SU-DHL-6 (cell line): ENCODE results near the gene EXOC4.

Source experiments
- H2AFZ ChIP-seq: fragments of 200-600 bp; sonication (generic); 2 replicates; pipeline ENCODE4 v1.6.1; 2014; ENCODE audit warnings: low read depth, mild to moderate bottlenecking, moderate library complexity, mixed read lengths, antibody characterized with exemption, low read length; ENCODE audit not compliant: severe bottlenecking
- H3F3A ChIP-seq: fragments of 200-600 bp; shearing (Covaris generic); 2 replicates; pipeline ENCODE4 v1.6.0; 2016; ENCODE audit warnings: antibody characterized with exemption, mild to moderate bottlenecking; ENCODE audit not compliant: insufficient read depth
- H3K27ac ChIP-seq: fragments of 200-600 bp; sonication (generic); 2 replicates; pipeline ENCODE4 v1.5.1; 2016; ENCODE audit warnings: low read depth, mild to moderate bottlenecking, low read length, moderate library complexity, mixed read lengths
- H3K27me3 ChIP-seq: fragments of 200-600 bp; sonication (generic), shearing (Covaris generic); 2 replicates; pipeline ENCODE4 v1.6.0; 2014; ENCODE audit warnings: mild to moderate bottlenecking, low read length
- H3K36me3 ChIP-seq: fragments of 200-600 bp; sonication (generic); 2 replicates; pipeline ENCODE4 v1.6.1; 2014; ENCODE audit warnings: mild to moderate bottlenecking, low read length, mixed read lengths
- H3K4me2 ChIP-seq: fragments of 300-600, 200-600 bp; shearing (Covaris generic), sonication (generic); 2 replicates; pipeline ENCODE4 v1.6.0; 2014; ENCODE audit warnings: low read length, low read depth, mild to moderate bottlenecking; ENCODE audit not compliant: poor library complexity, severe bottlenecking
- H3K4me3 ChIP-seq: fragments of 200-600 bp; sonication (generic); 2 replicates; pipeline ENCODE4 v1.5.1; 2014; ENCODE audit warnings: antibody characterized with exemption, low read length, mild to moderate bottlenecking, mixed read lengths; ENCODE audit not compliant: insufficient read depth, poor library complexity, severe bottlenecking
- H3K79me2 ChIP-seq: fragments of 200-600 bp; sonication (generic); 2 replicates; pipeline ENCODE4 v1.6.1; 2014; ENCODE audit warnings: mild to moderate bottlenecking, low read length, moderate library complexity; ENCODE audit not compliant: insufficient read depth
- H3K9ac ChIP-seq: fragments of 200-600 bp; sonication (generic); 2 replicates; pipeline ENCODE4 v1.7.0; 2014; ENCODE audit warnings: mild to moderate bottlenecking, low read length
- H3K9me2 ChIP-seq: fragments of 200-600 bp; sonication (generic); replicated peaks from 2 replicates; pipeline ENCODE4 v1.6.1; 2014; ENCODE audit warnings: low read length; ENCODE audit not compliant: insufficient read depth
- H3K9me3 ChIP-seq: fragments of 200-600 bp; sonication (generic); 2 replicates; pipeline ENCODE4 v1.6.1; 2014; ENCODE audit warnings: low read length, mixed read lengths; ENCODE audit not compliant: insufficient read depth
- H4K20me1 ChIP-seq: fragments of 200-600 bp; sonication (generic); 2 replicates; pipeline ENCODE4 v1.6.1; 2014; ENCODE audit warnings: low read depth, mild to moderate bottlenecking, antibody characterized with exemption, low read length, moderate library complexity, mixed read lengths
- EZH2phosphoT487 ChIP-seq: fragments of 200-600 bp; sonication (generic), shearing (Covaris generic); conservative IDR thresholded peaks from 2 replicates; pipeline ENCODE4 v1.6.1; 2018; ENCODE audit warnings: mild to moderate bottlenecking, antibody characterized with exemption, low read length, moderate library complexity, mixed read lengths
- TF ChIP-seq, protein P1 (sequence below): fragments of 200-600 bp; sonication (generic); IDR thresholded peaks from one replicate; pipeline ENCODE4 v1.5.1; 2017; ENCODE audit warnings: antibody characterized with exemption, mild to moderate bottlenecking, low read length, moderate library complexity; ENCODE audit not compliant: insufficient read depth, poor library complexity, severe bottlenecking

EXOC4 gene

DNA sequence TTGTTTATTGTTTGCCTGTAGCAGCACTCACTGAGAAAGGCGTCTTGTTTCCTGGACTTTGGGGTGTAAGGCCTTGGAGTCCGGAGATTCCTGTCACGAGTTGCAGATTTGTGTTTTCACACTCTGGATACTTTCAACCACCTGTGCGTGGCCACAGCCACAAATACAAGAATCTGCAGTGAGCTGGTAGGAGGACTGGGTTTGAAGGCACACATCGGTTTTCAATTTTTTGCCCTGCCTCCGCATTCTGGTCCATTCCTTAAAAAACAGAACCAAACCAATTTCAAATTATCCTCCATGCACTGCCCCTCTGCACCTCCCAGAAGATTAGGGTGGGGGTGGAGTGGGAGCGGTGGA lies 619 bp downstream of the EXOC4 start:
- TF ChIP-seq, protein P1, sequence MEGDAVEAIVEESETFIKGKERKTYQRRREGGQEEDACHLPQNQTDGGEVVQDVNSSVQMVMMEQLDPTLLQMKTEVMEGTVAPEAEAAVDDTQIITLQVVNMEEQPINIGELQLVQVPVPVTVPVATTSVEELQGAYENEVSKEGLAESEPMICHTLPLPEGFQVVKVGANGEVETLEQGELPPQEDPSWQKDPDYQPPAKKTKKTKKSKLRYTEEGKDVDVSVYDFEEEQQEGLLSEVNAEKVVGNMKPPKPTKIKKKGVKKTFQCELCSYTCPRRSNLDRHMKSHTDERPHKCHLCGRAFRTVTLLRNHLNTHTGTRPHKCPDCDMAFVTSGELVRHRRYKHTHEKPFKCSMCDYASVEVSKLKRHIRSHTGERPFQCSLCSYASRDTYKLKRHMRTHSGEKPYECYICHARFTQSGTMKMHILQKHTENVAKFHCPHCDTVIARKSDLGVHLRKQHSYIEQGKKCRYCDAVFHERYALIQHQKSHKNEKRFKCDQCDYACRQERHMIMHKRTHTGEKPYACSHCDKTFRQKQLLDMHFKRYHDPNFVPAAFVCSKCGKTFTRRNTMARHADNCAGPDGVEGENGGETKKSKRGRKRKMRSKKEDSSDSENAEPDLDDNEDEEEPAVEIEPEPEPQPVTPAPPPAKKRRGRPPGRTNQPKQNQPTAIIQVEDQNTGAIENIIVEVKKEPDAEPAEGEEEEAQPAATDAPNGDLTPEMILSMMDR = no peak
- TF ChIP-seq EZH2phosphoT487 = no peak

DNA sequence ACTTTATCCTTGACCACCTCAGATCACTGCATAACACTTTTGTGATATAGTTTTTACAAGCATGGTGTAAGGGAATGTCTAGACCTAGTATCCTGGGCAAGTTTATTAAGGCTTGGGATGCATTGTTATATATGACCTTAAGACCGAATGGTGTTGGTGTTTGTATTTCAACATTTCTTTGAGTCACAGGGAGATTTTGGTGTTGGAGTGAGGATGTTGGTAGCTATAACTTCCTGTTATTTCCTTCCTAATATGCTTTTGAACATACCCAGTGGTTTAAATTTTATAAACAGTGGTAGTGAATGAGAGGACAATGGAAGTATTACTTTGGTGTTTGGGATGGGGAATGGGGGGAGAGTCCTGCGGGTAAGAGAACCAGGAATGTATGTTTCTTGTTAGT lies 2.6 kb downstream of the EXOC4 start:
- Histone ChIP-seq H4K20me1 (no peaks in the 10 kb centered on the region), H3K4me3 (no peak overlapping the region), H3K9me3 (no peaks in the 10 kb centered on the region), H3K9me2 (no peaks in the 10 kb centered on the region), H3F3A (peaks cover 9% of the 10 kb centered on the region), H3K27me3 (no peaks in the 10 kb centered on the region), H3K9ac (no peak overlapping the region), H2AFZ (no peak overlapping the region), H3K4me2 (no peak overlapping the region), H3K79me2 (peaks cover 45% of the 10 kb centered on the region), H3K27ac (no peak overlapping the region), H3K36me3 (no peaks in the 10 kb centered on the region)
- TF ChIP-seq, protein P1 = no peak
- TF ChIP-seq EZH2phosphoT487 = no peak

More for the DNA sequence above, 619 bp downstream of the EXOC4 start:
- Histone ChIP-seq H3K4me3 (peak overlapping the region; percentile 98), H3K27me3 (no peaks in the 10 kb centered on the region), H3K9me2 (no peaks in the 10 kb centered on the region), H3K9me3 (no peaks in the 10 kb centered on the region), H3F3A (peaks cover 9% of the 10 kb centered on the region), H2AFZ (peak overlapping the region; percentile 96), H3K79me2 (peaks cover 36% of the 10 kb centered on the region), H3K9ac (peak overlapping the region; percentile 82), H3K4me2 (peak overlapping the region; percentile 86), H3K27ac (0 out of 2 replicates have a peak overlapping the region, but pooled peaks have one; percentile 35), H3K36me3 (no peaks in the 10 kb centered on the region), H4K20me1 (no peaks in the 10 kb centered on the region)

DNA sequence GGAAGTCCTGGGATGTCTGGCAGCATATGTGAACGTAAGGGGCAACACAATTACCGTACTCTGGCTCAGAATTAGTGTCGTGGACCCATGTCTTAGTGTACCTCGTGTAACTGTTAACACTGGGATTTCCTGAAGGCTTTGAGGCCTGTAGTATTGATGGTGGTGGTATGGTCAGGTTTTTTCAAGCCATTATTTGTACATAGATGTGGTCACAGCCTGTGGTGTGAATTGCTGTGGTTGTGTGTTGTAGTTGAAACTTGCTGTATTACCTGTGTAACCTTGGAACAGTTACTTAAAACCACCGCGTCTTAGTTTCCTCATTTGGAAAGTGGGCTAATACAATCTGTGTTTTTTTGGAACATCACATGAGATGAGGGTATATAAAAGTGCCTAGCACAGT lies 5.3 kb downstream of the EXOC4 start:
- Histone ChIP-seq H4K20me1 (no peaks in the 10 kb centered on the region), H3K9ac (no peak overlapping the region), H3K4me2 (no peak overlapping the region), H3K36me3 (no peaks in the 10 kb centered on the region), H2AFZ (no peak overlapping the region), H3K27me3 (no peaks in the 10 kb centered on the region), H3K27ac (no peak overlapping the region), H3K4me3 (no peak overlapping the region), H3F3A (peaks cover 4% of the 10 kb centered on the region; the same call in 1 of the 2 replicates), H3K9me2 (no peaks in the 10 kb centered on the region), H3K9me3 (no peaks in the 10 kb centered on the region), H3K79me2 (peaks cover 61% of the 10 kb centered on the region)
- TF ChIP-seq, protein P1 = no peak
- no peak for TF ChIP-seq EZH2phosphoT487
